Measurements from ENCODE around the gene PCBD1.
A peak's percentile ranks its signal among the peaks of the same experiment; 100 is the strongest.
"Not testable (repeated sequence)": the region's sequence is repeated elsewhere in the genome, so short reads cannot be mapped to it uniquely, and the experiment has no call there.

The PCBD1 gene

DNA sequence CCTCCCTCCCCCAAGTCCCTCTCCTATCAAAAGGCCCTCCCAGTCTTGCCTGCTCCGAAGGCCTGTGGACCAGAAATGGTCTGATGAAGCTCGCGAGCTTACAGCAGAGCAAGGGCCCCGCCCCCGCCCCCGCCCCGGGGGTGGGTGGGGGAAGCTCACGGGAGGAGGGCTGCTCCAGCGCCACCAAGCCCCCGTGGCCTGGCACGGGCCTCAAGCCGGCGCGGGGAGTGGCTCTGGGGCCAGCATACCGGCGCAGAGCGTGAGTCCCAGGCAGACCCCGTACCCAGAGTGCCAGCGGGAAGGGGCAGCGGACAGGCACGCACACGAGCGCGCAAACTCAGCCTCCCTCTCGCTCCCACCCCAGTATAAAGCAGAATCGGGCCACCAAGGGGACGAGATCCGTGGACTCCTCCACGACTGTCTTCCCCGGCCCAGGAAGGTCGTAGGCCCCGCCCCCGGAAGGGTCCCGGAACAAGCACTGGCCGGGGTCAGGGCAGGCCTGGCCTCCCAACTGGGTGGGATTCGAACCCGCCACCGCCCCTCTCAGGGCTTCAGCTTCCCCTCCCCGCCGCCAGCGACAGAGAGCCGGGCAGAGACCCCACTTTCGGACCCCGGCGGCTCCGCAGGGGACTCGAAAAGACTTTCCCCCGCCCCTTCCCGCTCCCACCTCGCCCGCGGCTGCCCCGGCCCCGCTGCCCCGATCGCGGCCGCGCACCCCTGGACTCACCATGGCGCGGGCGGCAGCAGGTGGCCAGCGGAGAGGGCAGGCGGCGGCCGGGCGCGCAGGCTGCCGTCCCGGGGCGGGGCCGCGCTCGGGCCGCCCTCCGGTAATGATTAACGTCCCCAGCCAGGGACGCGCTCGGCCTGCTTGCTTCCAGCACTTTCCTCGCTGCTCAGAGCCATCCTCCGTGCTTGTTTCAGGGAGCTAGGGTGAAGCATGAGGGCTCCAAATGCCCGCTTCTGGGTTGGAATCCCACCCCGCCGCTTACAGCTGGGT, at the start of gene PCBD1:
PCBD1 (minus strand) TSS at position 762 of the 997 bp plus-strand sequence; CDS start at position 730, 32 bp downstream.
- DNase-seq = no peak

DNA sequence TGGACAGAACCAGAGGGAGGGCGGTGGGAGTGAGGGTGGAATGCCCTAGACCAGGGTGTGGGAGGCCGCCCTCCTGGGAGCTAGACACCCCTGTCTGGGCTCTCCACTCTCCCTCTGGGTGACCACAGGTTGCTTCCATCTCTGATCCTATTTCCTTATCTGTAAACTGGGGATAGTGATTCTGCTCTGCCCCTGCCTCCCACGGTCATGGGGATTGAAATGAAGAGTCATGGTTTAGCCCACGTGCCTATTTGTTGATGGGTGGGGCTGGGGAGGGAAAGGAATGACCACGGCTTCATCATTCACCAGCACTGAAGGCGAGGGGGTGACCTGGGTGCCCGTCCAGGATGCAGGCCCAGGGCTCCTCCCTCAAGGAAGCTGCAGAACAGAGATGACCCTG, 49.3 kb upstream of the PCBD1 start:
- no peak for DNase-seq

DNA sequence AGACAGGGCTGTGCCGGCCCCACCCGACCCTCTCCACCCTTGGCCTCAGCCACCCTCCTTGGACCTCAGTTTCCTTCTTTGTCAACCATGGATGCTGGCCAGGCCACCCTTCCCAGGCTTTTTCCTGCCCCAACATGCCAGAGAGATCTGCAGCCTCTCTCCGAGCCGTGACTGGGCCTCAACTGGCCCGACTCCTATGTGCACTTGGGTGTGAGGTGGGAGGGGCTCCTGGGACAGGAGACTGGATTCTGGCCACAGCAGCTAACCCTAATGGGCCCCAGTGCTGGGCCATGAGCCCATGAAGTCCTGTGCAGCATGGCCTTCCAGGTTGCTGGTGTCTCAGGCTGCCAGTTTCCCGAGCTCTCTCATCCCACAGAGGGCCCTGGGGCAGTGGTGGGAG, 47.7 kb upstream of the PCBD1 start:
- no peak for DNase-seq

GRCh38 chr10:70935631-70936030, 47.3 kb upstream of the PCBD1 start:
- no peak for DNase-seq

DNA sequence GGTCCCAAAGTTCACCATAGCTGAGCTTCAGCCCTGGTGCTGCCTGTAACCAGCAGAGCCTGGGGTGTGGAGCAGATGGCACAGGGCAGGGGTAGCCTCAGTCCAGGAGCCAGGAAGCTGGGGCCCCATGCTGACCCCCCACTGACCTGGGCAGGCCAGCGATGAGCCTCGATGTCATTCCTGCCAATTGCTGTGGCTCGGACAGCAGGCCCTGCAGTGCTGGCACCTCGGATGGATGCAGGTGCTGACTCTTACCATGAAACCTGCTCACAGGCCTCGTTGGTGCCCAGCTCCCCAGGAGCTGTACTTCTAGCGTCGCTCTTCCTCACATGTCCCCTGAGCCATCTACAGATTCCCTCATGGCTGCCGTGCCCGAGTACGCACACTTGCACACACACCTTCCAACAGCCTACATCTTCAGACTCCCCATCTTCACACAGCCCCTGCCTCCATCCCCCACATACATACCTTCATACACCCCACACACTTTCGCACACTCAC, 46.8 kb upstream of the PCBD1 start:
- DNase-seq = no peak

DNA sequence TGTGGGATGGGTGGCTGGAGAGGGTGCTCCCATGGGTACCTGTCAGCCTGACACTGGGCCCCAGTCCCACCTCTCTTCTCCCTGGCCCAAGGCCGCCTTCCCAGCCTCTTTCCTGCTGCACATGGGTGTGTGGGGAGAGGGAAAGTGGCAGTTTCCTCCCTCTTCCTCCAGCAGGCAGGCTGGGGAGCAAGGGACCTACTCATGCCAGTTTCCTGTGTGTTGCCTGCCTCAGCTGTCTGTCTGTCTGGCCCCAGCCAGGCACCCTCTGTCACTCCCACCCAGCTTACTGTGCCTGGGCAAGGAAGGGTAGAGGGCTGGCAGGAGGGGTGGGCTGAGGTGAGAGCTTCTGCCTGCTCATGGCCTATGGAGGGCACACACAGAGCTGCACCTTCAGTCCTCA, 46.3 kb upstream of the PCBD1 start:
- DNase-seq = no peak

GRCh38 chr10:70932392-70933196, 44.2 kb upstream of the PCBD1 start:
- no peak for DNase-seq

- DNase-seq = no peak
Measured at GRCh38 chr10:70931168-70931815, 42.9 kb upstream of the PCBD1 start.

GRCh38 chr10:70930263-70931000, 42.1 kb upstream of the PCBD1 start:
- DNase-seq = no peak

- DNase-seq = no peak
Measured at GRCh38 chr10:70928140-70928539, 39.8 kb upstream of the PCBD1 start.

DNA sequence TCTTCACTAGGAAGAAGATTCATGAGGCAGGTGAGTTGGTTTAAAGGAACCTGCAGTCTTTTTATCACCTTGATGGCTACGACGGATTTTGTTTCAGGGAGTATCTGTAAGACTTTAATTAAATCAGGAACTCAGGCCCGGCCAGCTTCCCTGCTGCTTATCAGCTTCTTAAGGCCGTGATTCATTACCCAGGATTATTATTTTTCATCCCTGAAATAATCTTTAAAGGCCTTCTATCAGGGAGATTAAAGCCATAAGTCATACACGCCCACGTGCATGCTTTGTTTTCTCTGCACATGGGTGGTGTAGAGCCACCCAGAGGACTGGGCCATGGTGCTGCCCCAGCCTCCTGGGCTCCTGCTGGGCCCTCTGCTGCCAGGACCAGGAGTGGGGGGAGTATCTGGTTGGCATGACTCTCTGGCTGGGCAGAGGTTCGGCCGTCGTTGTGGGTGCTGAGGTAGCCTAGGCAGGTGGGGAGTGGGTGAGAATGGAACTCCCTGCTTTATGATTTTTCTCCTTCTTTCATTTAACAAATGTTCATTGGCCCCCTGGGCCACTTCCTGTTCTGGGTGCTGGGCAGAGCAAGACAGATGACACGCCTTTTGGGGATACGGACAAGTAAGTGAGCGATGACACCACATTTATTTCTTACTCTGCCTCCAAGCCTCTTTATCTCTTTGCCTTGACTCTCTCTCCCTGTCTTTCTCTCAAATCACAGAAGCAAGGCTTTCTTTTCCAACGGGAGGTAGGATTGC, 39.0 kb upstream of the PCBD1 start:
- DNase-seq = no peak

GRCh38 chr10:70926226-70927000, 38.0 kb upstream of the PCBD1 start:
- no peak for DNase-seq

GRCh38 chr10:70925377-70926225, 37.2 kb upstream of the PCBD1 start:
- DNase-seq = no peak

- DNase-seq = no peak
Measured at GRCh38 chr10:70923696-70924095, 35.3 kb upstream of the PCBD1 start.

GRCh38 chr10:70921285-70921684, 32.9 kb upstream of the PCBD1 start:
- DNase-seq = no peak

DNA sequence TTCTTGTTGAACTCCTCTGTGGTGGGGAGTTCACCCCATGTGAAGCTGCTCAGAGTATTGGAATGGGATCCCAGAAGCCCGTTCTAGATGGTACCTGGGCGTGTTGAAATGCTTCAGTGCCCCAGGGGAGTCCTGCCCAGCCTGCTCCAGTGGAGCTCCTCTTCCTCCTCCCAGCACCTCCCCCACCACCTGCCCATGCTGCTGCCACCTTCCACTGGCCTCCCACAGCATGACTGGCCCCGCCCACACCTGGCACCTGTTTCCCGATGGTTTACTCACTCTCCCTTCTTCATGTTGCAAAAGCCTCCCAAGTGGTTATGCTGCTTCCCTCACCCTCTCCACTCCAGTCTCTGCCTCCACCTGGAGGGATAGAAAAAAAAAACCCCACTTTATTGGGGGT, 32.2 kb upstream of the PCBD1 start:
- DNase-seq = no peak

DNA sequence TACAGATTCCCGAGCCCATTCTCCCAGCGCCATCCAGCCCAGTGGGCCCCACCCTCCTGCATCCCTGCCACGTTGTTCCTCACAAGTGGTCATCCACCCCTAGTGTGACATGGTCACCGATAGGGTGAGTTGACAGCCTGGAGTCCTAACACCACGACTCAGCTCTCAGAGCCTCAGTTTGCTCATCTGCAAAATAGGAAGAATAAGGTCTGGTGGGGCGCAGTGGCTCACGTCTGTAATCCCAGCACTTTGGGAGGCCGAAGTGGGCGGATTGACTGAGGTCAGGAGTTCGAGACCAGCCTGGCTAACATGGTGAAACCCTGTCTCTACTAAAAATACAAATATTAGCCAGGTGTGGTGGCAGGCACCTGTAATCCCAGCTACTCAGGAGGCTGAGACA, 31.5 kb upstream of the PCBD1 start:
- DNase-seq = not testable (repeated sequence)

GRCh38 chr10:70918851-70919530, 30.6 kb upstream of the PCBD1 start:
- peak; percentile 12 for DNase-seq

- no peak for DNase-seq
Measured at GRCh38 chr10:70917635-70918034, 29.3 kb upstream of the PCBD1 start.
